HG03139 (cell line): ENCODE data around the gene MAP4K4.

Experiments
- ATAC-seq: cut with Tn5 transposase; IDR thresholded peaks from one replicate; pipeline ENCODE4 v1.9.1; 2021; ENCODE audit not compliant: unreplicated experiment

The MAP4K4 gene

GRCh38 chr2:101720732-101721131 is 23.2 kb downstream of the MAP4K4 start:
- no peak for ATAC-seq

GRCh38 chr2:101722864-101723263 is 25.4 kb downstream of the MAP4K4 start:
- no peak for ATAC-seq

- no peak for ATAC-seq
Observed at GRCh38 chr2:101723371-101724124, 26.0 kb downstream of the MAP4K4 start.

- ATAC-seq, result no peak
Observed at GRCh38 chr2:101724125-101724474, 26.6 kb downstream of the MAP4K4 start.

GRCh38 chr2:101725038-101725437 is 27.5 kb downstream of the MAP4K4 start:
- ATAC-seq, result no peak

- no peak for ATAC-seq
Observed at GRCh38 chr2:101725515-101726192, 28.1 kb downstream of the MAP4K4 start.

- no peak for ATAC-seq
Observed at GRCh38 chr2:101728865-101729264, 31.4 kb downstream of the MAP4K4 start.

- ATAC-seq, result no peak
Observed at GRCh38 chr2:101729521-101730190, 32.1 kb downstream of the MAP4K4 start.

GRCh38 chr2:101731221-101732054 is 33.9 kb downstream of the MAP4K4 start:
- ATAC-seq, result no peak

GRCh38 chr2:101732199-101732598 is 34.7 kb downstream of the MAP4K4 start:
- no peak for ATAC-seq

- ATAC-seq, result no peak
Observed at GRCh38 chr2:101732773-101733256, 35.3 kb downstream of the MAP4K4 start.

GRCh38 chr2:101733257-101733993 is 35.9 kb downstream of the MAP4K4 start:
- no peak for ATAC-seq

- ATAC-seq, result no peak
Observed at GRCh38 chr2:101734505-101735165, 37.1 kb downstream of the MAP4K4 start.

GRCh38 chr2:101735166-101735533 is 37.6 kb downstream of the MAP4K4 start:
- no peak for ATAC-seq

GRCh38 chr2:101736233-101736632 is 38.7 kb downstream of the MAP4K4 start:
- ATAC-seq, result no peak

GRCh38 chr2:101736861-101737291 is 39.4 kb downstream of the MAP4K4 start:
- no peak for ATAC-seq

GRCh38 chr2:101737478-101738255 is 40.2 kb downstream of the MAP4K4 start:
- ATAC-seq, result no peak

GRCh38 chr2:101738649-101739048 is 41.1 kb downstream of the MAP4K4 start:
- ATAC-seq, result no peak

- no peak for ATAC-seq
Observed at GRCh38 chr2:101740555-101740964, 43.1 kb downstream of the MAP4K4 start.
